Measurements from ENCODE around the gene EID2B. TPM values are rescaled to one million over a fixed set of nuclear protein-coding genes. Genes with fewer than 3 reads are reported as not detected.

The EID2B gene
- total and polyA plus RNA-seq, 2 of the 13 experiments (the other 11 are each of a cell fraction or from before 2014, with no cell fraction given): 2.5 to 3.7 TPM

DNA sequence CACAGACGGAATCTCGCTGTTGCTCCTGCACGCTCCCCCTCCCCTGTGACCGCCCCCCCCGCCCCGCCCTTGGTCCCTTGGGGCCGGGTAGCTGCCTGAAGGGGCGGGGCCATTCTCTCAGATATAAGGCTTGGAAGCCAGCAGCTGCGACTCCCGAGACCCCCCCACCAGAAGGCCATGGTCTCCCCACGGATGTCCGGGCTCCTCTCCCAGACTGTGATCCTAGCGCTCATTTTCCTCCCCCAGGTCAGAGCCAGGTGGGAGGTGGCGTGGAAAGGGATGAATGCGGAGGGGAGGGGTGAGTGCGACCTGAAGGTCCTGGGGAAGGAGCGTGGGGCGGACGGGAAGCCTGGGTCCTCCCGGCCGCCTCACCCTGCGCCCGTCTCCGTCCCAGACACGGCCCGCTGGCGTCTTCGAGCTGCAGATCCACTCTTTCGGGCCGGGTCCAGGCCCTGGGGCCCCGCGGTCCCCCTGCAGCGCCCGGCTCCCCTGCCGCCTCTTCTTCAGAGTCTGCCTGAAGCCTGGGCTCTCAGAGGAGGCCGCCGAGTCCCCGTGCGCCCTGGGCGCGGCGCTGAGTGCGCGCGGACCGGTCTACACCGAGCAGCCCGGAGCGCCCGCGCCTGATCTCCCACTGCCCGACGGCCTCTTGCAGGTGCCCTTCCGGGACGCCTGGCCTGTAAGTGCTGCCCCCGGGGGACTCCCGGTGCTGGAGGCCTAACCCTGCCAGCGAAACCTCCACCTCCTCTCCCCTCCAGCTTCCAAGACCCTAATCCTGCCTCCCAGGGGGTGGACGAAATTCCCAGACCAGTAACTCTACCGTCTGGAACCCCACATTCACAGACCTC, 33.6 kb downstream of the EID2B start, which contains the start of gene DLL3 (continued):
- TF ChIP-seq, protein P1, sequence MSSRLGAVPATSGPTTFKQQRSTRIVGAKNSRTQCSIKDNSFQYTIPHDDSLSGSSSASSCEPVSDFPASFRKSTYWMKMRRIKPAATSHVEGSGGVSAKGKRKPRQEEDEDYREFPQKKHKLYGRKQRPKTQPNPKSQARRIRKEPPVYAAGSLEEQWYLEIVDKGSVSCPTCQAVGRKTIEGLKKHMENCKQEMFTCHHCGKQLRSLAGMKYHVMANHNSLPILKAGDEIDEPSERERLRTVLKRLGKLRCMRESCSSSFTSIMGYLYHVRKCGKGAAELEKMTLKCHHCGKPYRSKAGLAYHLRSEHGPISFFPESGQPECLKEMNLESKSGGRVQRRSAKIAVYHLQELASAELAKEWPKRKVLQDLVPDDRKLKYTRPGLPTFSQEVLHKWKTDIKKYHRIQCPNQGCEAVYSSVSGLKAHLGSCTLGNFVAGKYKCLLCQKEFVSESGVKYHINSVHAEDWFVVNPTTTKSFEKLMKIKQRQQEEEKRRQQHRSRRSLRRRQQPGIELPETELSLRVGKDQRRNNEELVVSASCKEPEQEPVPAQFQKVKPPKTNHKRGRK (CRISPR knock-in tag; IDR thresholded peaks at IDR 0.05): no peak
- no peak for TF ChIP-seq ZNF274 (CRISPR knock-in tag; IDR thresholded peaks at IDR 0.05)
- TF ChIP-seq, protein P2, sequence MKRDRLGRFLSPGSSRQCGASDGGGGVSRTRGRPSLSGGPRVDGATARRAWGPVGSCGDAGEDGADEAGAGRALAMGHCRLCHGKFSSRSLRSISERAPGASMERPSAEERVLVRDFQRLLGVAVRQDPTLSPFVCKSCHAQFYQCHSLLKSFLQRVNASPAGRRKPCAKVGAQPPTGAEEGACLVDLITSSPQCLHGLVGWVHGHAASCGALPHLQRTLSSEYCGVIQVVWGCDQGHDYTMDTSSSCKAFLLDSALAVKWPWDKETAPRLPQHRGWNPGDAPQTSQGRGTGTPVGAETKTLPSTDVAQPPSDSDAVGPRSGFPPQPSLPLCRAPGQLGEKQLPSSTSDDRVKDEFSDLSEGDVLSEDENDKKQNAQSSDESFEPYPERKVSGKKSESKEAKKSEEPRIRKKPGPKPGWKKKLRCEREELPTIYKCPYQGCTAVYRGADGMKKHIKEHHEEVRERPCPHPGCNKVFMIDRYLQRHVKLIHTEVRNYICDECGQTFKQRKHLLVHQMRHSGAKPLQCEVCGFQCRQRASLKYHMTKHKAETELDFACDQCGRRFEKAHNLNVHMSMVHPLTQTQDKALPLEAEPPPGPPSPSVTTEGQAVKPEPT (CRISPR knock-in tag; IDR thresholded peaks at IDR 0.05; ENCODE audit: low read depth): no peak
- TF ChIP-seq ZNF124 (CRISPR knock-in tag; IDR thresholded peaks at IDR 0.05): no peak
- TF ChIP-seq, protein P3, sequence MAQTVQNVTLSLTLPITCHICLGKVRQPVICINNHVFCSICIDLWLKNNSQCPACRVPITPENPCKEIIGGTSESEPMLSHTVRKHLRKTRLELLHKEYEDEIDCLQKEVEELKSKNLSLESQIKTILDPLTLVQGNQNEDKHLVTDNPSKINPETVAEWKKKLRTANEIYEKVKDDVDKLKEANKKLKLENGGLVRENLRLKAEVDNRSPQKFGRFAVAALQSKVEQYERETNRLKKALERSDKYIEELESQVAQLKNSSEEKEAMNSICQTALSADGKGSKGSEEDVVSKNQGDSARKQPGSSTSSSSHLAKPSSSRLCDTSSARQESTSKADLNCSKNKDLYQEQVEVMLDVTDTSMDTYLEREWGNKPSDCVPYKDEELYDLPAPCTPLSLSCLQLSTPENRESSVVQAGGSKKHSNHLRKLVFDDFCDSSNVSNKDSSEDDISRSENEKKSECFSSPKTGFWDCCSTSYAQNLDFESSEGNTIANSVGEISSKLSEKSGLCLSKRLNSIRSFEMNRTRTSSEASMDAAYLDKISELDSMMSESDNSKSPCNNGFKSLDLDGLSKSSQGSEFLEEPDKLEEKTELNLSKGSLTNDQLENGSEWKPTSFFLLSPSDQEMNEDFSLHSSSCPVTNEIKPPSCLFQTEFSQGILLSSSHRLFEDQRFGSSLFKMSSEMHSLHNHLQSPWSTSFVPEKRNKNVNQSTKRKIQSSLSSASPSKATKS (CRISPR knock-in tag; IDR thresholded peaks at IDR 0.05): no peak
- TF ChIP-seq, protein P4, sequence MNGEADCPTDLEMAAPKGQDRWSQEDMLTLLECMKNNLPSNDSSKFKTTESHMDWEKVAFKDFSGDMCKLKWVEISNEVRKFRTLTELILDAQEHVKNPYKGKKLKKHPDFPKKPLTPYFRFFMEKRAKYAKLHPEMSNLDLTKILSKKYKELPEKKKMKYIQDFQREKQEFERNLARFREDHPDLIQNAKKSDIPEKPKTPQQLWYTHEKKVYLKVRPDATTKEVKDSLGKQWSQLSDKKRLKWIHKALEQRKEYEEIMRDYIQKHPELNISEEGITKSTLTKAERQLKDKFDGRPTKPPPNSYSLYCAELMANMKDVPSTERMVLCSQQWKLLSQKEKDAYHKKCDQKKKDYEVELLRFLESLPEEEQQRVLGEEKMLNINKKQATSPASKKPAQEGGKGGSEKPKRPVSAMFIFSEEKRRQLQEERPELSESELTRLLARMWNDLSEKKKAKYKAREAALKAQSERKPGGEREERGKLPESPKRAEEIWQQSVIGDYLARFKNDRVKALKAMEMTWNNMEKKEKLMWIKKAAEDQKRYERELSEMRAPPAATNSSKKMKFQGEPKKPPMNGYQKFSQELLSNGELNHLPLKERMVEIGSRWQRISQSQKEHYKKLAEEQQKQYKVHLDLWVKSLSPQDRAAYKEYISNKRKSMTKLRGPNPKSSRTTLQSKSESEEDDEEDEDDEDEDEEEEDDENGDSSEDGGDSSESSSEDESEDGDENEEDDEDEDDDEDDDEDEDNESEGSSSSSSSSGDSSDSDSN (CRISPR knock-in tag; IDR thresholded peaks at IDR 0.05): peak; percentile 19; the same call in 1 of the 2 replicates
- TF ChIP-seq ZFP90 (CRISPR knock-in tag; IDR thresholded peaks at IDR 0.05; ENCODE audit: borderline replicate concordance): no peak
- TF ChIP-seq, protein P5, sequence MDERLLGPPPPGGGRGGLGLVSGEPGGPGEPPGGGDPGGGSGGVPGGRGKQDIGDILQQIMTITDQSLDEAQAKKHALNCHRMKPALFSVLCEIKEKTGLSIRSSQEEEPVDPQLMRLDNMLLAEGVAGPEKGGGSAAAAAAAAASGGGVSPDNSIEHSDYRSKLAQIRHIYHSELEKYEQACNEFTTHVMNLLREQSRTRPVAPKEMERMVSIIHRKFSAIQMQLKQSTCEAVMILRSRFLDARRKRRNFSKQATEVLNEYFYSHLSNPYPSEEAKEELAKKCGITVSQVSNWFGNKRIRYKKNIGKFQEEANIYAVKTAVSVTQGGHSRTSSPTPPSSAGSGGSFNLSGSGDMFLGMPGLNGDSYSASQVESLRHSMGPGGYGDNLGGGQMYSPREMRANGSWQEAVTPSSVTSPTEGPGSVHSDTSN (CRISPR knock-in tag; IDR thresholded peaks at IDR 0.05): no peak
- 0 out of 2 replicates have a peak, but pooled peaks have one; percentile 77 for TF ChIP-seq EZH2 (conservative IDR thresholded peaks at IDR 0.05; ENCODE audit: low read depth, low read length)
- no peak for TF ChIP-seq JUN (CRISPR knock-in tag; IDR thresholded peaks at IDR 0.05)
- TF ChIP-seq, protein P6, sequence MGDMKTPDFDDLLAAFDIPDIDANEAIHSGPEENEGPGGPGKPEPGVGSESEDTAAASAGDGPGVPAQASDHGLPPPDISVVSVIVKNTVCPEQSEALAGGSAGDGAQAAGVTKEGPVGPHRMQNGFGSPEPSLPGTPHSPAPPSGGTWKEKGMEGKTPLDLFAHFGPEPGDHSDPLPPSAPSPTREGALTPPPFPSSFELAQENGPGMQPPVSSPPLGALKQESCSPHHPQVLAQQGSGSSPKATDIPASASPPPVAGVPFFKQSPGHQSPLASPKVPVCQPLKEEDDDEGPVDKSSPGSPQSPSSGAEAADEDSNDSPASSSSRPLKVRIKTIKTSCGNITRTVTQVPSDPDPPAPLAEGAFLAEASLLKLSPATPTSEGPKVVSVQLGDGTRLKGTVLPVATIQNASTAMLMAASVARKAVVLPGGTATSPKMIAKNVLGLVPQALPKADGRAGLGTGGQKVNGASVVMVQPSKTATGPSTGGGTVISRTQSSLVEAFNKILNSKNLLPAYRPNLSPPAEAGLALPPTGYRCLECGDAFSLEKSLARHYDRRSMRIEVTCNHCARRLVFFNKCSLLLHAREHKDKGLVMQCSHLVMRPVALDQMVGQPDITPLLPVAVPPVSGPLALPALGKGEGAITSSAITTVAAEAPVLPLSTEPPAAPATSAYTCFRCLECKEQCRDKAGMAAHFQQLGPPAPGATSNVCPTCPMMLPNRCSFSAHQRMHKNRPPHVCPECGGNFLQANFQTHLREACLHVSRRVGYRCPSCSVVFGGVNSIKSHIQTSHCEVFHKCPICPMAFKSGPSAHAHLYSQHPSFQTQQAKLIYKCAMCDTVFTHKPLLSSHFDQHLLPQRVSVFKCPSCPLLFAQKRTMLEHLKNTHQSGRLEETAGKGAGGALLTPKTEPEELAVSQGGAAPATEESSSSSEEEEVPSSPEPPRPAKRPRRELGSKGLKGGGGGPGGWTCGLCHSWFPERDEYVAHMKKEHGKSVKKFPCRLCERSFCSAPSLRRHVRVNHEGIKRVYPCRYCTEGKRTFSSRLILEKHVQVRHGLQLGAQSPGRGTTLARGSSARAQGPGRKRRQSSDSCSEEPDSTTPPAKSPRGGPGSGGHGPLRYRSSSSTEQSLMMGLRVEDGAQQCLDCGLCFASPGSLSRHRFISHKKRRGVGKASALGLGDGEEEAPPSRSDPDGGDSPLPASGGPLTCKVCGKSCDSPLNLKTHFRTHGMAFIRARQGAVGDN (CRISPR knock-in tag; IDR thresholded peaks at IDR 0.05): peak; percentile 11; the same call in 1 of the 2 replicates
- TF ChIP-seq ZNF441 (CRISPR knock-in tag; IDR thresholded peaks at IDR 0.05; ENCODE audit: borderline replicate concordance): no peak
- no peak for TF ChIP-seq ZNF543 (CRISPR knock-in tag; IDR thresholded peaks at IDR 0.05)
- TF ChIP-seq, protein P7, sequence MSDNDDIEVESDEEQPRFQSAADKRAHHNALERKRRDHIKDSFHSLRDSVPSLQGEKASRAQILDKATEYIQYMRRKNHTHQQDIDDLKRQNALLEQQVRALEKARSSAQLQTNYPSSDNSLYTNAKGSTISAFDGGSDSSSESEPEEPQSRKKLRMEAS (IDR thresholded peaks at IDR 0.05): no peak

All from HepG2 (cell line).